Activated CD8-positive, alpha-beta T cell treated with anti-CD3 and anti-CD28 coated beads for 36 hours (primary cell): ENCODE measurements around the gene SLU7. TPM values are rescaled to one million over a fixed set of nuclear protein-coding genes. Genes with fewer than 3 reads are reported as not detected.

Experiments used
- ATAC-seq: fragments of 200-7000 bp; cut with Tn5 transposase; one replicate; pipeline ENCODE4 v1.10.0; 2021; ENCODE audit warnings: mild to moderate bottlenecking, moderate library complexity
- CTCF ChIA-PET: fragments of 350-600 bp; sonication (Branson Sonifier 250); formaldehyde crosslinking; loops from one replicate; lab custom pipeline; 2021; ENCODE audit warnings: antibody characterized with exemption; lab: Charles Lee
- POLR2A ChIA-PET: fragments of 350-600 bp; sonication (Branson Sonifier 250); formaldehyde crosslinking; loops from one replicate; lab custom pipeline; 2021; ENCODE audit warnings: antibody characterized with exemption; lab: Charles Lee
- DNase-seq: peaks from one replicate; pipeline ENCODE4 v3.0.0-alpha.2; 2020
- H3K27ac Mint-ChIP-seq: one replicate; pipeline ENCODE4 v1.8.0; 2021; ENCODE audit warnings: mild to moderate bottlenecking, mixed read lengths
- H3K27me3 Mint-ChIP-seq: one replicate; pipeline ENCODE4 v1.8.0; 2021; ENCODE audit warnings: mixed read lengths
- H3K36me3 Mint-ChIP-seq: one replicate; pipeline ENCODE4 v1.8.0; 2021; ENCODE audit warnings: low read depth, mixed read lengths
- H3K4me1 Mint-ChIP-seq: one replicate; pipeline ENCODE4 v1.8.0; 2021; ENCODE audit warnings: low read depth, mixed read lengths
- H3K4me3 Mint-ChIP-seq: one replicate; pipeline ENCODE4 v1.8.0; 2021; ENCODE audit warnings: mild to moderate bottlenecking, moderate library complexity, mixed read lengths
- H3K9me3 Mint-ChIP-seq: one replicate; pipeline ENCODE4 v1.8.0; 2021; ENCODE audit warnings: mixed read lengths
- CTCF ChIP-seq: fragments of 200-600 bp; IDR thresholded peaks from one replicate; pipeline ENCODE4 v1.8.0; 2022; ENCODE audit warnings: antibody characterized with exemption, mild to moderate bottlenecking
- intact Hi-C: fragments of 100-400 bp; cut with micrococcal nuclease; formaldehyde crosslinking; loops from one replicate; pipeline ENCODE4 v1.10.0; 2022
- total RNA-seq, 2 experiments: library from RNA; stranded (reverse); gene quantifications; one replicate each; pipeline ENCODE4 v1.2.3, GENCODE V29; 2021

Gene SLU7
- total RNA-seq, 2 experiments from 2014 or later, result 38.4 to 40.9 TPM

- no peak for DNase-seq
- ChIA-PET POLR2A (no interaction called here), CTCF (interaction anchor here (0.9 kb wide), 1 partner anchor 22 kb away, joined by 3 read pairs; no protein-coding TSS in a partner anchor)
- no peak for TF ChIP-seq CTCF
- H3K27ac Mint-ChIP-seq, result no peak overlapping the region
- H3K4me1 Mint-ChIP-seq, result peaks cover 10% of the 10 kb centered on the region
- no peaks in the 10 kb centered on the region for H3K36me3 Mint-ChIP-seq
- H3K9me3 Mint-ChIP-seq, result no peaks in the 10 kb centered on the region
- H3K4me3 Mint-ChIP-seq, result no peak overlapping the region
- ATAC-seq, result no peak
- intact Hi-C loops, result no loop called here
- peaks cover 50% of the 10 kb centered on the region for H3K27me3 Mint-ChIP-seq
These were observed 51.0 kb downstream of the SLU7 start for GRCh38 chr5:160367885-160368284.

DNA sequence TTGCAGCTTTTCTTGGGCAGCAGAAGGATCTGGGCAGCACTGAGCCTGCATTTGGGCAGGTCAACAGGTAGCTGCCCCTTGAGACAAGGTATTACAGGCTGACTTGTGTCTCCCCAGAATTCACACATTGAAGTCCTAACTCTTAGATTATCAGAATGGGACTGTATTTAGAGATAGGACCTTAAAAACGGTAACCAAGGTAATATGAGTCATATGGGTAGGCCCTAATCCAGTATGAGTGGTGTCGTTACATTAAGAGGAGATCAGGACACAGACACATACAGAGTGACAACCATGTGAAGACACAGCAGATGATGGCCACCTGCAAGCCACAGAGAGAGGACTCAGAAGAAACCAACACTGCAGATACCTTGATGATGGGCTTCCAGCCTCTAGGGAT lies 51.6 kb downstream of the SLU7 start:
- no peaks in the 10 kb centered on the region for H3K36me3 Mint-ChIP-seq
- no peaks in the 10 kb centered on the region for H3K9me3 Mint-ChIP-seq
- H3K27me3 Mint-ChIP-seq, result peaks cover 48% of the 10 kb centered on the region
- intact Hi-C loops, result no loop called here
- H3K4me3 Mint-ChIP-seq, result no peak overlapping the region
- peaks cover 10% of the 10 kb centered on the region for H3K4me1 Mint-ChIP-seq
- ChIA-PET CTCF (interaction anchor here (1.3 kb wide), 1 partner anchor 22 kb away, joined by 4 read pairs; no protein-coding TSS in a partner anchor), POLR2A (no interaction called here)
- ATAC-seq, result no peak
- no peak for TF ChIP-seq CTCF
- no peak for DNase-seq
- H3K27ac Mint-ChIP-seq, result no peak overlapping the region

GRCh38 chr5:160366230-160366629 lies 52.7 kb downstream of the SLU7 start:
- no peak overlapping the region for H3K27ac Mint-ChIP-seq
- ChIA-PET CTCF (interaction anchor here (1.0 to 1.3 kb wide), 2 partner anchors 21 to 25 kb away, joined by 4 read pairs; no protein-coding TSS in a partner anchor), POLR2A (interaction anchor here (0.9 kb wide), 1 partner anchor 72 kb away, joined by 3 read pairs; no protein-coding TSS in a partner anchor)
- H3K36me3 Mint-ChIP-seq, result no peaks in the 10 kb centered on the region
- no peak for DNase-seq
- no peak overlapping the region for H3K4me3 Mint-ChIP-seq
- H3K4me1 Mint-ChIP-seq, result peaks cover 10% of the 10 kb centered on the region
- H3K27me3 Mint-ChIP-seq, result peaks cover 43% of the 10 kb centered on the region
- no peak for ATAC-seq
- H3K9me3 Mint-ChIP-seq, result no peaks in the 10 kb centered on the region
- TF ChIP-seq CTCF, result no peak
- intact Hi-C loops, result no loop called here

DNA sequence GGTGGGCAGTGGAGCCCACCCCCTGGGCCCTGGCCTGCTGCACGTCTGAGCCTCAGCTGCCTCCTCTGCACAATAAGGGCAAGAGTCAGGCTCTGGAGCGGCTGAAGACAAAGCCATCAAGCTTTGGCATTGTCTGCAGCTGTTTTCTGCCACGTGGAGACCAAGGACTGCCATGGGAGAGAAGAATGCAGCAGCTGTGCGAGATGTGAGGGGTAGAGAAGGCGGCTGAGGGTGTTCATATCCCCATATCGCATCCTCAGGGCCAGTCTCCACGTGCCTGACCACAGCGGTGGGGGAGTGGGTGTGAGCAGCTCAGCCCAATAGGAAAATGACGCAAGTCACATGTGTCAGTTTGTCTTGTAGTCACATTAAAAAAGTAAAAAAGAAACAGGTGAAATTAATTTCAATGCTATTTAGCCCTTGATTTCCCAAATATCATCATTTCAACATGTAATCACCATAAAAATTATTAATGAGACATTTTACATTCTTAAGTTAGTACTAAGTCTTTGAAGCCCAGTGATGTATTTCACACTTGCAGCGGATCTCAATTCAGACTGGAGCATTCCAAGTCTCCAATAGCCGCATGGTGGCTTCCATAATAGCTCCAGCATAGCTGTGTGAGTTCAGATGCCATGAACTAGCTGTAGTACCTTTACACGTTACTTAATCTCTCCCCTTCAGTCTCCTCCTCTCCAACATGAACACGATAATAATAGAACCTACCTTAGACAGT lies 55.1 kb downstream of the SLU7 start:
- H3K36me3 Mint-ChIP-seq, result no peaks in the 10 kb centered on the region
- ChIA-PET POLR2A (no interaction called here), CTCF (interaction anchor here (1.7 kb wide), 1 partner anchor 19 kb away, joined by 6 read pairs; no protein-coding TSS in a partner anchor)
- H3K9me3 Mint-ChIP-seq, result no peaks in the 10 kb centered on the region
- intact Hi-C loops, result no loop called here
- no peaks in the 10 kb centered on the region for H3K4me1 Mint-ChIP-seq
- H3K27me3 Mint-ChIP-seq, result peaks cover 22% of the 10 kb centered on the region
- no peak for DNase-seq
- no peak overlapping the region for H3K4me3 Mint-ChIP-seq
- TF ChIP-seq CTCF, result no peak
- no peak for ATAC-seq
- H3K27ac Mint-ChIP-seq, result no peak overlapping the region

DNA sequence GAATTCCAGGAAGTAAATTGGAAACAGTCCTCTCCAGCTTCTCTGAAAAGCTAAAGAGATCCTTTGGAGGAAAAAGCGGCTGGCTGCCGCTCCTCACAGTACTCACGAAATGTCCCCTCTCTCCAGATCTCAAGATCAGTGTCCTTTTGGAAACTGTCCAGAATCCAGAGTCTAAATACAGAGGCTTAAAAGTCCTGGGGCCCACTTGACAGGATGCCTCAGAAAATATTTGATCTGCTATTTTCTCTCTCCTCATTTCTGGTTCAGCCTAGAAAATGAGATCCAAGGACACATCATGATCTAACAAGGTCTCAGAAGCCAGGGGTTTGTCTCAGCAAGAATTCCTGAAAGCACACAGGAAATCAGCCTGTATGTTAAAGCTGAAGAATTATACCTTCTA lies 55.7 kb downstream of the SLU7 start:
- intact Hi-C loops, result no loop called here
- ChIA-PET CTCF (interaction anchor here (1.7 kb wide), 1 partner anchor 18 kb away, joined by 6 read pairs; no protein-coding TSS in a partner anchor), POLR2A (no interaction called here)
- DNase-seq, result no peak
- Mint-ChIP-seq H3K4me1 (no peaks in the 10 kb centered on the region), H3K27ac (no peak overlapping the region), H3K36me3 (no peaks in the 10 kb centered on the region), H3K4me3 (no peak overlapping the region), H3K9me3 (no peaks in the 10 kb centered on the region), H3K27me3 (peaks cover 18% of the 10 kb centered on the region)
- no peak for TF ChIP-seq CTCF
- ATAC-seq, result no peak
